ENCODE results near the gene GHRH. TPM values are rescaled to one million over a fixed set of nuclear protein-coding genes. Genes with fewer than 3 reads are reported as not detected.

GHRH gene
- total and polyA plus RNA-seq, 4 donors, result not detected

DNA sequence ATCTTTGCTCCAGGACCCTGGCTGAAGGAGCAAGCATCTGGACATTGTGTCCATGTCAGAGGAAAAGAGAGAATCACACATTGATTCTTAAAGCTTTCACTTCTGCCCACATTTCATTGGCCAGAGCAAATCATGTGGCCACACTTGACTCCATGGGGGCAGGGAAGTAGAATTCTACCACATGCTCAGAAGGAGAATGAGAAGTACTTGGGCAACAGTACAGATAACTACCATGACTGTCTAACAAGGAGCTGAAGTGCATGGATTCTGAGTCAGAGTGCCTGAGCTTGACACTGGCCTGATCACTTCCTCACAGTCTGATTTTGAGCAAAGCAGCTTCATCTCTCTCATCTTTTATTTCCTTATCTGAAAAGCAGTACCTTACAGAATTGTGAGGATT, 38.6 kb downstream of the GHRH start (continued):
- TF ChIP-seq RXRA (IDR thresholded peaks at IDR 0.05), result no peak

DNA sequence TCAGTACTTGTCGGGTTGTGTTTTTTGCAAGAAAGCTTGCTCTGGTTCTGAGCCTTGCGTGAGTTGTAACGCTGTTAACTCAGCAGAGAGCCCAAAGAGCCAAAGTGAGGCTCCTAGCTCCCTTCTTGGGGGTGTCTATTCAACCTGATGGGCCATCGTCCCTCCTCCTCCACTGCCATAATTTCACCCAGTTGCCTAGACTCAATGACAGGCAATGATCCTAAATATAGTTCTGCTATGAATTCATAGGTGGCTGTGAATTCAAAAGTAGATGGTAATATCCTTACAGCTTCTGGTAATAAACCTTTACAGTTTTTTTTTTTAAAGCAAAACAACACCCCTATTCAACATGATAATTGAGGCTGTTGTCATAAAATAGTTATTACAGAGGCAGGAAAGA, 39.5 kb downstream of the GHRH start:
- no peak overlapping the region for H3K9ac ChIP-seq (ENCODE audit: low read depth in 1 of 2, low read length in 2 of 2)
- no peaks in the 10 kb centered on the region for H3K4me1 ChIP-seq (ENCODE audit: control insufficient read depth in 4 of 4, insufficient read depth in 4 of 4, low read length in 3 of 4)
- no peak overlapping the region for H3K4me3 ChIP-seq (ENCODE audit: low read depth in 1 of 3, low read length in 3 of 3)
- no peaks in the 10 kb centered on the region for H3K9me3 ChIP-seq (ENCODE audit: control insufficient read depth in 4 of 4, low read length in 3 of 4)
- no peak overlapping the region for H3K27ac ChIP-seq (ENCODE audit: low read depth in 1 of 2, low read length in 2 of 2)
- peaks cover 7 to 49% (median 46%) of the 10 kb centered on the region in 4 donors for H3K36me3 ChIP-seq (ENCODE audit: control insufficient read depth in 4 of 4, insufficient read depth in 3 of 4, low read depth in 1 of 4, low read length in 3 of 4)
- 94% methylated on average over 4 of the region's 4 CpGs for WGBS
- TF ChIP-seq YY1 (IDR thresholded peaks at IDR 0.05) (no peak), FOXA1 (IDR thresholded peaks at IDR 0.05) (no peak), REST (IDR thresholded peaks at IDR 0.05) (no peak), ATF3 (IDR thresholded peaks at IDR 0.05) (no peak), NR2F2 (IDR thresholded peaks at IDR 0.05) (no peak), GABPA (IDR thresholded peaks at IDR 0.05 in 1 of 2, conservative IDR thresholded peaks at IDR 0.05 in 1 of 2) (no peak), RAD21 (IDR thresholded peaks at IDR 0.05) (no peak), HNF4A (conservative IDR thresholded peaks at IDR 0.05) (no peak)
- TF ChIP-seq, protein P1, sequence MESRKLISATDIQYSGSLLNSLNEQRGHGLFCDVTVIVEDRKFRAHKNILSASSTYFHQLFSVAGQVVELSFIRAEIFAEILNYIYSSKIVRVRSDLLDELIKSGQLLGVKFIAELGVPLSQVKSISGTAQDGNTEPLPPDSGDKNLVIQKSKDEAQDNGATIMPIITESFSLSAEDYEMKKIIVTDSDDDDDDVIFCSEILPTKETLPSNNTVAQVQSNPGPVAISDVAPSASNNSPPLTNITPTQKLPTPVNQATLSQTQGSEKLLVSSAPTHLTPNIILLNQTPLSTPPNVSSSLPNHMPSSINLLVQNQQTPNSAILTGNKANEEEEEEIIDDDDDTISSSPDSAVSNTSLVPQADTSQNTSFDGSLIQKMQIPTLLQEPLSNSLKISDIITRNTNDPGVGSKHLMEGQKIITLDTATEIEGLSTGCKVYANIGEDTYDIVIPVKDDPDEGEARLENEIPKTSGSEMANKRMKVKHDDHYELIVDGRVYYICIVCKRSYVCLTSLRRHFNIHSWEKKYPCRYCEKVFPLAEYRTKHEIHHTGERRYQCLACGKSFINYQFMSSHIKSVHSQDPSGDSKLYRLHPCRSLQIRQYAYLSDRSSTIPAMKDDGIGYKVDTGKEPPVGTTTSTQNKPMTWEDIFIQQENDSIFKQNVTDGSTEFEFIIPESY (IDR thresholded peaks at IDR 0.05), result no peak
- TF ChIP-seq, protein P2, sequence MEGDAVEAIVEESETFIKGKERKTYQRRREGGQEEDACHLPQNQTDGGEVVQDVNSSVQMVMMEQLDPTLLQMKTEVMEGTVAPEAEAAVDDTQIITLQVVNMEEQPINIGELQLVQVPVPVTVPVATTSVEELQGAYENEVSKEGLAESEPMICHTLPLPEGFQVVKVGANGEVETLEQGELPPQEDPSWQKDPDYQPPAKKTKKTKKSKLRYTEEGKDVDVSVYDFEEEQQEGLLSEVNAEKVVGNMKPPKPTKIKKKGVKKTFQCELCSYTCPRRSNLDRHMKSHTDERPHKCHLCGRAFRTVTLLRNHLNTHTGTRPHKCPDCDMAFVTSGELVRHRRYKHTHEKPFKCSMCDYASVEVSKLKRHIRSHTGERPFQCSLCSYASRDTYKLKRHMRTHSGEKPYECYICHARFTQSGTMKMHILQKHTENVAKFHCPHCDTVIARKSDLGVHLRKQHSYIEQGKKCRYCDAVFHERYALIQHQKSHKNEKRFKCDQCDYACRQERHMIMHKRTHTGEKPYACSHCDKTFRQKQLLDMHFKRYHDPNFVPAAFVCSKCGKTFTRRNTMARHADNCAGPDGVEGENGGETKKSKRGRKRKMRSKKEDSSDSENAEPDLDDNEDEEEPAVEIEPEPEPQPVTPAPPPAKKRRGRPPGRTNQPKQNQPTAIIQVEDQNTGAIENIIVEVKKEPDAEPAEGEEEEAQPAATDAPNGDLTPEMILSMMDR (IDR thresholded peaks at IDR 0.05; ENCODE audit: low read depth, low read length, missing input control), result no peak
- DNase-seq (ENCODE audit: low spot score), result no peak
- H3K27me3 ChIP-seq (ENCODE audit: control insufficient read depth in 4 of 4, insufficient read depth in 4 of 4, low read length in 3 of 4), result no peaks in the 10 kb centered on the region

- Histone ChIP-seq H3K27me3 (ENCODE audit: control insufficient read depth in 4 of 4, insufficient read depth in 4 of 4, low read length in 3 of 4) (no peaks in the 10 kb centered on the region), H3K27ac (ENCODE audit: low read depth in 1 of 2, low read length in 2 of 2) (no peak overlapping the region), H3K36me3 (ENCODE audit: control insufficient read depth in 4 of 4, insufficient read depth in 3 of 4, low read depth in 1 of 4, low read length in 3 of 4) (peaks cover 9 to 40% (median 37%) of the 10 kb centered on the region in 4 donors), H3K9ac (ENCODE audit: low read depth in 1 of 2, low read length in 2 of 2) (no peak overlapping the region), H3K4me3 (ENCODE audit: low read depth in 1 of 3, low read length in 3 of 3) (no peak overlapping the region), H3K4me1 (ENCODE audit: control insufficient read depth in 4 of 4, insufficient read depth in 4 of 4, low read length in 3 of 4) (no peaks in the 10 kb centered on the region), H3K9me3 (ENCODE audit: control insufficient read depth in 4 of 4, low read length in 3 of 4) (no peaks in the 10 kb centered on the region)
- no peak for DNase-seq (ENCODE audit: low spot score)
- TF ChIP-seq FOXA2 (IDR thresholded peaks at IDR 0.05) (no peak), EGR1 (IDR thresholded peaks at IDR 0.05; ENCODE audit: low read depth in 2 of 2) (no peak), RXRA (IDR thresholded peaks at IDR 0.05) (no peak), HNF4A (conservative IDR thresholded peaks at IDR 0.05) (peak; percentile 12 to 53), SP1 (IDR thresholded peaks at IDR 0.05) (peak; percentile 19), GABPA (IDR thresholded peaks at IDR 0.05 in 1 of 2, conservative IDR thresholded peaks at IDR 0.05 in 1 of 2) (no peak)
- TF ChIP-seq, protein P1 (IDR thresholded peaks at IDR 0.05), result no peak
- TF ChIP-seq, protein P2 (IDR thresholded peaks at IDR 0.05; ENCODE audit: low read depth, low read length, missing input control), result no peak
- WGBS, result 74% methylated on average over 3 of the region's 3 CpGs
Measured at GRCh38 chr20:37220731-37221130, 40.9 kb downstream of the GHRH start.

All from liver (tissue), 9 donors.